ENCODE measurements around the gene IRF1.
"Not testable (repeated sequence)": the region's sequence is repeated elsewhere in the genome, so short reads cannot be mapped to it uniquely, and the experiment has no call there.

IRF1 gene

DNA sequence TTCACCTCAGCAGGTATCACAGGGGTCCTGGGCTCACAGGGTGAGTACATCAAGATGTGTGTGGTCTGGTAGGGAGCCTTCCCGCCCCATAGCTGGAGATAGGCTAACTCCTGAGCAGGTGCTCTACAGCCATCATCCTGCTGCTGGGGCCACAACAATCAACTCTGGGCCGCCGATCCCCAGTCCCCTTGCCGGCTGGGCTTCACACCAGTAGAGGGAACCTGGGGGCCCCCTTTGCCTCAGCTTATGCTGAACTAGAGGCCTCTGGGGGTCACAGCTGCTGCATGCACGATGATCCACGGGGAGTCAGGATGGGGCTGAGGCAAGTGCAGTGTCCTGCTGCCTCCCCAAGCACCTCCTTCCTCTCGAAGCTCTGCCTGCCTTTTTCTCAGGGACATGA, 46.5 kb downstream of the IRF1 start:
- Histone ChIP-seq H3K9me3 (ENCODE audit: control insufficient read depth in 2 of 2, low read length in 2 of 2) (no peaks in the 10 kb centered on the region), H3K4me1 (ENCODE audit: control insufficient read depth in 2 of 2, insufficient read depth in 2 of 2, low read length in 2 of 2) (peaks cover 19 to 22% of the 10 kb centered on the region in 2 donors), H3K27ac (ENCODE audit: low read depth in 2 of 2, low read length in 2 of 2) (no peak overlapping the region)

DNA sequence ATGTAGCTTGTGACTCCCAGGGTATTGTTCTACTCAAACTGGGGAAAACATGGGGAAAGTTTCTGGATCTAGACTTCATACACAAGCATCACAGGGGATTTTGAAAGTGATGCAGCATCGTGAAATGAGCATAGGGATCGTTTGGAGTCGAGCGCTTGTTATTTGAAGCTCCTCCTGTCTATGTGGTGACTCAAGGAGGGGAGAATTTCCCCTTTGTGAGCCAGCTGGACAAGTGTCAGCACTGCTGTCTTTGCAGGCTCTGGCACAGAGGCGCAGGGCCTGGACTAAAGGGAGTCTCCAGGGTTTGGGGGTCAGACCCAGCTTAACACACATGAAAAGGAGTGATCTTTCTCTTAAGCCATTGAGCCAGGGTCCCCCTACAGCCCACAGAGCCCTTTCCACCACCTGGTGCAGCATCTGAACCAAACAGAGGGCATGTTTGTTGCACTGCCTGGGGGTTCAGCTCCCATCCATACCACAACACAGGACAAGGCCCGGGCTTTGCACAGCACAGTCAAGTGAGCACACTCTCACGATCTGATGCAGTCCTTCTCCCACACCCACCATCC, 51.0 kb downstream of the IRF1 start:
- Histone ChIP-seq H3K9ac (ENCODE audit: low read depth in 1 of 2, low read length in 2 of 2) (peak overlapping the region in 1 of 2 donors; percentile 61), H3K36me3 (ENCODE audit: control insufficient read depth in 2 of 2, insufficient read depth in 2 of 2, low read length in 2 of 2) (peaks cover 0 to 6% of the 10 kb centered on the region in 2 donors), H3K27me3 (ENCODE audit: control insufficient read depth in 2 of 2, insufficient read depth in 2 of 2, low read length in 2 of 2) (no peaks in the 10 kb centered on the region), H3K27ac (ENCODE audit: low read depth in 2 of 2, low read length in 2 of 2) (peak overlapping the region; percentile 40 to 64), H3K9me3 (ENCODE audit: control insufficient read depth in 2 of 2, low read length in 2 of 2) (no peaks in the 10 kb centered on the region), H3K4me3 (ENCODE audit: low read length in 2 of 2) (no peak overlapping the region), H3K4me1 (ENCODE audit: control insufficient read depth in 2 of 2, insufficient read depth in 2 of 2, low read length in 2 of 2) (peaks cover 37 to 44% of the 10 kb centered on the region in 2 donors)

More for the DNA sequence above, 46.5 kb downstream of the IRF1 start:
- Histone ChIP-seq H3K4me3 (ENCODE audit: low read length in 2 of 2) (no peak overlapping the region), H3K9ac (ENCODE audit: low read depth in 1 of 2, low read length in 2 of 2) (no peak overlapping the region), H3K36me3 (ENCODE audit: control insufficient read depth in 2 of 2, insufficient read depth in 2 of 2, low read length in 2 of 2) (peaks cover 0 to 9% of the 10 kb centered on the region in 2 donors), H3K27me3 (ENCODE audit: control insufficient read depth in 2 of 2, insufficient read depth in 2 of 2, low read length in 2 of 2) (no peaks in the 10 kb centered on the region)

DNA sequence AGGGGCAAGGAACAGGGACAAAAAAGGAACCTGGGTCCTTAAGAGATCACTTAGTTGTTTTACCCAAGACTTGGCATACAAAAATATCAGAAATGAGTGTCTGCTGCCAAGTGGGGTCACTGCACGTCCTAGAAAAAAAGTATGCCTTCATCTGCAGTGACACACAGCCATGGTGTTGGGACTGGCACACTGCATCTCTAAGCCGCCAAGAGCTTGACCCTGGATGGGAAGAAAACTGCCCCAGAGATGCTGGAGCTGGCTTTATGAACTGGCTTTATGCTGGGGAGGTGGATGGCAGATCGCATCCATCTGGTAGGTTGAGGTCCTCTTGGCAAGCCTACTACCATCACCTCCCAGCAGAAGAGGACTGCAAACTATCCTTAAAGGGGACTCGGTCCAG, 51.7 kb downstream of the IRF1 start:
- Histone ChIP-seq H3K4me3 (ENCODE audit: low read length in 2 of 2) (no peak overlapping the region), H3K27me3 (ENCODE audit: control insufficient read depth in 2 of 2, insufficient read depth in 2 of 2, low read length in 2 of 2) (no peaks in the 10 kb centered on the region), H3K9ac (ENCODE audit: low read depth in 1 of 2, low read length in 2 of 2) (peak overlapping the region in 1 of 2 donors; percentile 61), H3K27ac (ENCODE audit: low read depth in 2 of 2, low read length in 2 of 2) (peak overlapping the region; percentile 33 to 64), H3K36me3 (ENCODE audit: control insufficient read depth in 2 of 2, insufficient read depth in 2 of 2, low read length in 2 of 2) (peaks cover 0 to 5% of the 10 kb centered on the region in 2 donors), H3K9me3 (ENCODE audit: control insufficient read depth in 2 of 2, low read length in 2 of 2) (no peaks in the 10 kb centered on the region), H3K4me1 (ENCODE audit: control insufficient read depth in 2 of 2, insufficient read depth in 2 of 2, low read length in 2 of 2) (peaks cover 44 to 51% of the 10 kb centered on the region in 2 donors)

DNA sequence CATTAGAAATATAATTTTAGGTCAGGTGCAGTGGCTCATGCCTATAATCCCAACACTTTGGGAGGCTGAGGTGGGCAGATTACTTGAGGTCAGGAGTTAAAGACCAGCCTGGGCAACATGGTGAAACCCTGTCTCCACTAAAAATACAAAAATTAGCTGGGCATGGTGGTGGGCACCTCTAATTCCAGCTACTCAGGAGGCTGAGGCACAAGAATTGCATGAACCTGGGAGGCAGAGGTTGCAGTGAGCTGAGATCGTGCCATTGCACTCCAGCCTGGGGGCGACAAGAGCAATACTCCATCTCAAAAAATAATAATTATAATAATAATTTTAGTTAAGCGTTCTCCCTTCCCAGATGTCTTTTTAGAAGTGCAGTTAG, 52.3 kb downstream of the IRF1 start:
- Histone ChIP-seq H3K27ac (ENCODE audit: low read depth in 2 of 2, low read length in 2 of 2) (peak overlapping the region; percentile 48 to 79), H3K4me1 (ENCODE audit: control insufficient read depth in 2 of 2, insufficient read depth in 2 of 2, low read length in 2 of 2) (peaks cover 45 to 55% of the 10 kb centered on the region in 2 donors), H3K9ac (ENCODE audit: low read depth in 1 of 2, low read length in 2 of 2) (peak overlapping the region in 1 of 2 donors; percentile 9)
- H3K9me3 ChIP-seq (ENCODE audit: control insufficient read depth in 2 of 2, low read length in 2 of 2); H3K27me3 ChIP-seq (ENCODE audit: control insufficient read depth in 2 of 2, insufficient read depth in 2 of 2, low read length in 2 of 2); H3K36me3 ChIP-seq (ENCODE audit: control insufficient read depth in 2 of 2, insufficient read depth in 2 of 2, low read length in 2 of 2); H3K4me3 ChIP-seq (ENCODE audit: low read length in 2 of 2): not testable (repeated sequence)

DNA sequence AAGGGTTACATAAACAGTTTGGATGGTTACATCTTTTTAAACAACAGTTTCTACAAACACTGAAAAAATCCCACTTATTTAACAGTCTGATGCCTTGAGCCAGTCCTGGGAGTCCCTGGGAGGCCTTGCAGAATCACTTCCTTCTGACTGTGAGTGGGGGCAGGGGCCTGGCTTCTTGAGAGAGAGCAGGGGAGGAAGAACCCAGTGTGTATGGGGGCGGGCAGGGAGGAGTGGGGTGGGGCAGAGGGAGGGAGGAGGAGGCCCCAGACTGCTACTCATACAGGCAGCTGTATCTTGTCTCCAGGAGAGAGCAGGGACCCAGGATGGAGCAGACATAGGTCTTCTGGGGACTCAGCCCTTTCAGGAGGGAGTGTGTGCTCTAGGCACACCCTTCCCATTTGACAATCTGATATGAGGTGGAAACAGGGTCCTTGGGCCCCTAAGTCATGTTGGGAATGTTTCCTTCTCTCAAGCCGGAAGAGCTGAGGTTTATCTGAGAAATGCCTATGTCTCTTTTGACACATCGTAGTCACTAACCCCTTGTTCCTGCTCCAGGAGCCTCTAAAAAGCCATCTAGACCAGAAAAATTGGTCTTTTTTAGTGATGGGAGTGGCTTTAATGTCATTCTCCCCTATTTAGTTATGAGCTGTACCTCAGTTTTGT, 52.8 kb downstream of the IRF1 start:
- no peaks in the 10 kb centered on the region for H3K27me3 ChIP-seq (ENCODE audit: control insufficient read depth in 2 of 2, insufficient read depth in 2 of 2, low read length in 2 of 2)
- peak overlapping the region; percentile 48 to 79 for H3K27ac ChIP-seq (ENCODE audit: low read depth in 2 of 2, low read length in 2 of 2)
- peaks cover 0 to 2% of the 10 kb centered on the region in 2 donors for H3K36me3 ChIP-seq (ENCODE audit: control insufficient read depth in 2 of 2, insufficient read depth in 2 of 2, low read length in 2 of 2)
- H3K9me3 ChIP-seq (ENCODE audit: control insufficient read depth in 2 of 2, low read length in 2 of 2): no peaks in the 10 kb centered on the region
- H3K4me3 ChIP-seq (ENCODE audit: low read length in 2 of 2): no peak overlapping the region
- peaks cover 49 to 53% of the 10 kb centered on the region in 2 donors for H3K4me1 ChIP-seq (ENCODE audit: control insufficient read depth in 2 of 2, insufficient read depth in 2 of 2, low read length in 2 of 2)
- H3K9ac ChIP-seq (ENCODE audit: low read depth in 1 of 2, low read length in 2 of 2): peak overlapping the region in 1 of 2 donors; percentile 9

DNA sequence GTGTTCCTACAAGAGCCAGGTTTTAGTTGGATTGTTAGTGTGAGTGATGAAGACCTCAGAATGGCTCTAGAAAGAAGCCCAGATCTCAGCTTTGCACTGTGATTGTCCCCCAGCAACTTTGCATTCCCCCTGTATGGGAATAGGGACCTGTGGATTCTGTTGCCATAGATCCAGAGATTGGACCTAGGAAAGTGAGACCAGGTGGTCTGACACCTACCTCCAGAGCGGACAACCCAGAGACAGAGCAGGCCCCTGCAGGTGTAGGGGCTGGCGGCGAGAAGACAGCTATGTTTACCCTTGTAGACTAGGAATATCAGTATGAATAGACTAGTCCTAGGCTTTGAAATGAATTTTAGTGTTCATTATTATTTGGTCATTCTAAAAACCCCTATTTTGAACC, 53.6 kb downstream of the IRF1 start:
- peaks cover 56 to 58% of the 10 kb centered on the region in 2 donors for H3K4me1 ChIP-seq (ENCODE audit: control insufficient read depth in 2 of 2, insufficient read depth in 2 of 2, low read length in 2 of 2)
- H3K27ac ChIP-seq (ENCODE audit: low read depth in 2 of 2, low read length in 2 of 2): peak overlapping the region; percentile 24 to 79
- peaks cover 0 to 2% of the 10 kb centered on the region in 2 donors for H3K36me3 ChIP-seq (ENCODE audit: control insufficient read depth in 2 of 2, insufficient read depth in 2 of 2, low read length in 2 of 2)
- no peak overlapping the region for H3K9ac ChIP-seq (ENCODE audit: low read depth in 1 of 2, low read length in 2 of 2)
- H3K9me3 ChIP-seq (ENCODE audit: control insufficient read depth in 2 of 2, low read length in 2 of 2): no peaks in the 10 kb centered on the region
- no peaks in the 10 kb centered on the region for H3K27me3 ChIP-seq (ENCODE audit: control insufficient read depth in 2 of 2, insufficient read depth in 2 of 2, low read length in 2 of 2)
- no peak overlapping the region for H3K4me3 ChIP-seq (ENCODE audit: low read length in 2 of 2)

DNA sequence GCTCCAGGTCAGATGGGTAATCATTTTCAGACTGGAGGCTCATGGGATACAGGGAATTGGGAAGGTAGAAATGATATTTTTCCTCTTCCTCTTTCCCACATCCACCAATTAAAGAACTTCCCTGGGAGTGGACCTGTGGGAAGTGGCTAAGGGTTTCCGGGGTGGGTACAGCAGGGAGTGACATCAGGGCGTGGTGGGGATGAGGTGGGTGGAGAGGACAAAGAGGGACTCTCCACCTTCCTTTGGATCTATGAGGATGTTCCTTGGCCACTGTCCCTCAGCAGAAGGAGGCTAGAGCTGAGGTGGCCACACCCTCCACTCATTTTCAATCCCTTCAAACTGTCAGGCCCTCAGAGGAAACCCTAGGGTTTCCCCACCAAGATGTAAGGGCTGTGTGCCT, 54.7 kb downstream of the IRF1 start:
- Histone ChIP-seq H3K4me3 (ENCODE audit: low read length in 2 of 2) (no peak overlapping the region), H3K4me1 (ENCODE audit: control insufficient read depth in 2 of 2, insufficient read depth in 2 of 2, low read length in 2 of 2) (peaks cover 61 to 63% of the 10 kb centered on the region in 2 donors), H3K27me3 (ENCODE audit: control insufficient read depth in 2 of 2, insufficient read depth in 2 of 2, low read length in 2 of 2) (no peaks in the 10 kb centered on the region), H3K9me3 (ENCODE audit: control insufficient read depth in 2 of 2, low read length in 2 of 2) (no peaks in the 10 kb centered on the region), H3K36me3 (ENCODE audit: control insufficient read depth in 2 of 2, insufficient read depth in 2 of 2, low read length in 2 of 2) (peaks cover 0 to 2% of the 10 kb centered on the region in 2 donors), H3K27ac (ENCODE audit: low read depth in 2 of 2, low read length in 2 of 2) (peak overlapping the region in 1 of 2 donors; percentile 73), H3K9ac (ENCODE audit: low read depth in 1 of 2, low read length in 2 of 2) (no peak overlapping the region)

DNA sequence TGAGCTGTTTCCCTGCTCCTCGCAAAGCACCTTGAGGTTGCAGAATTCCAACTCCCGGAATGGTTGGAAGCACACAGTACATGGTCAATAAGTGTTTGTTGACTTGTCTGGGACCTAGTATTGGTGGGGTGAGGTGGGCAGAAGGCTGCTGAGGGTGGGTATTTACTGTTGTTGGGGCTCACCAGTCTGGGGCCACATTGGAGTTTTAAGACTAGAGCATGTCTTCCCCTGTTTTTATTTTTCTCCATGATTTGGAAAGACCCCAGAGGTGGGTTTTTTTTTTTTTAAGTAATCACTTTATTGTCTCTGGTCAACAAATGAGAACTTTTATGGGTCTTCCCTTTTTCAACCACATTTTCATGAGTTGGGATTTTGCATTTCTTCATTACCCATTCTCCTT, 55.1 kb downstream of the IRF1 start:
- Histone ChIP-seq H3K4me1 (ENCODE audit: control insufficient read depth in 2 of 2, insufficient read depth in 2 of 2, low read length in 2 of 2) (peaks cover 64 to 67% of the 10 kb centered on the region in 2 donors), H3K27me3 (ENCODE audit: control insufficient read depth in 2 of 2, insufficient read depth in 2 of 2, low read length in 2 of 2) (no peaks in the 10 kb centered on the region), H3K9ac (ENCODE audit: low read depth in 1 of 2, low read length in 2 of 2) (peak overlapping the region in 1 of 2 donors; percentile 15), H3K9me3 (ENCODE audit: control insufficient read depth in 2 of 2, low read length in 2 of 2) (no peaks in the 10 kb centered on the region), H3K36me3 (ENCODE audit: control insufficient read depth in 2 of 2, insufficient read depth in 2 of 2, low read length in 2 of 2) (peaks cover 0 to 3% of the 10 kb centered on the region in 2 donors), H3K4me3 (ENCODE audit: low read length in 2 of 2) (no peak overlapping the region), H3K27ac (ENCODE audit: low read depth in 2 of 2, low read length in 2 of 2) (peak overlapping the region; percentile 54 to 73)

DNA sequence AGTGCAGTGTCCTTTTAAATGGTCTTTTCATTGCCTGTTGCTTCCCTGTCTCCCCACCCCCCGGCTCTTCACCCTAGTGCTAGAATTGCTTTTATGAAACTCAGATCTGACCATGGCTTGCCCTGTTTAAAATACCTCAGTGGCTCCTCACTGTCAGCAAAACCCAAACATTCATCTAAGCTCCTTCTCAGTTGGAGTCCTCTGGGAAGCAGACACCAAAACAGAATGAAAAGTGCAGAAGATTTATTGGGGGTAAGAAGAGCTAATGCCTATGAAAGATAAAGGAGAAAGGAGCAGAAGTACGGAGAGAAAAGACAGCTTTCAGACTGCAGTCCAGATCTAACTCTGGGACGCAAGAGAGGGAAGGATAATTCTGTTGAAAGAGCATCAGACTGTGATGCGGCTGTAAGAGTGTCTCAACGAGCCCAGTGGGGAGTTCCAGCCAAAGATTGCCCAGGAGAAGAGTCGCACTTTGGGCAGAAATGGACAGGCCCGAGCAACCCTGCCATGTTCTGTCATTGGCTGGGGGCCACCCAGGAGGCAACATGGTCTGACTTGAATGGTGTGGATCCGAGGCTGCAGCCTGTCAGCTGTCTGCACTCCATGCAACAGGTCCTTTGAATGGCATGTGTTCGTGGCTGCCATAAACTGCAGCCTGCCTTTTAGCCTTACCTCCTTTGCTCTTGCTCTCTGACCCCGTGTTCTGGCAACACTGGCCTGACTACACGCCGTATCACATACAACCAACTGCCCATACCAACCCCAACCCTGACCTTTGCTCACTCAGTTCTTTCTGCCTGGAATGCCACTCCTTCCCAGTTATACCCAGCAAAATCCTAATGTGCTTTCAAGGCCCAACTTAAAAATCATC, 55.9 kb downstream of the IRF1 start:
- Histone ChIP-seq H3K36me3 (ENCODE audit: control insufficient read depth in 2 of 2, insufficient read depth in 2 of 2, low read length in 2 of 2) (peaks cover 0 to 3% of the 10 kb centered on the region in 2 donors), H3K9me3 (ENCODE audit: control insufficient read depth in 2 of 2, low read length in 2 of 2) (no peaks in the 10 kb centered on the region), H3K9ac (ENCODE audit: low read depth in 1 of 2, low read length in 2 of 2) (peak overlapping the region in 1 of 2 donors; percentile 15), H3K27ac (ENCODE audit: low read depth in 2 of 2, low read length in 2 of 2) (peak overlapping the region; percentile 54 to 73), H3K4me3 (ENCODE audit: low read length in 2 of 2) (peak overlapping the region in 1 of 2 donors; percentile 14), H3K4me1 (ENCODE audit: control insufficient read depth in 2 of 2, insufficient read depth in 2 of 2, low read length in 2 of 2) (peaks cover 69 to 70% of the 10 kb centered on the region in 2 donors), H3K27me3 (ENCODE audit: control insufficient read depth in 2 of 2, insufficient read depth in 2 of 2, low read length in 2 of 2) (no peaks in the 10 kb centered on the region)

DNA sequence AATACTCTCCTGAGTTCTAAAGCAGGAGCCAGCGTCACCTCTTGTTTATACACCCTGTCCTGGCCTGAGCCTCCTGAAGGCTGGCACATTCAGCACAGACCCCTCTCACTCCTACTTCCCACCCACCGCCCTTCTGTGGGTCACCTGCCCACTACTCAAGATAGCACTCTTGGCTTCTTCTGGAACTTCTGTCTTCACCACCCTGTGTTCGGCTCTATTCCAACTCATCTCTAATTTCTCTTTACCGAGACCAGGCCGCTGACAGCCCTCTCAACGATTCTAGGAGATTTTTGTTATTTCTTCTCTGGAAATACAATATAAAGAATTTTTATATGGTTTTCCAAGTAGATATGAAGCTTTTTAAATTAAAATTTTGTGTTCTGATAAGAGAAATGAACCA, 57.4 kb downstream of the IRF1 start:
- peak overlapping the region in 1 of 2 donors; percentile 17 for H3K27ac ChIP-seq (ENCODE audit: low read depth in 2 of 2, low read length in 2 of 2)

More for the DNA sequence above, 57.4 kb downstream of the IRF1 start:
- H3K4me1 ChIP-seq (ENCODE audit: control insufficient read depth in 2 of 2, insufficient read depth in 2 of 2, low read length in 2 of 2): peaks cover 75 to 76% of the 10 kb centered on the region in 2 donors
- H3K4me3 ChIP-seq (ENCODE audit: low read length in 2 of 2): no peak overlapping the region
- no peaks in the 10 kb centered on the region for H3K9me3 ChIP-seq (ENCODE audit: control insufficient read depth in 2 of 2, low read length in 2 of 2)
- H3K27me3 ChIP-seq (ENCODE audit: control insufficient read depth in 2 of 2, insufficient read depth in 2 of 2, low read length in 2 of 2): no peaks in the 10 kb centered on the region
- H3K9ac ChIP-seq (ENCODE audit: low read depth in 1 of 2, low read length in 2 of 2): no peak overlapping the region
- H3K36me3 ChIP-seq (ENCODE audit: control insufficient read depth in 2 of 2, insufficient read depth in 2 of 2, low read length in 2 of 2): peaks cover 0 to 3% of the 10 kb centered on the region in 2 donors

Data from mucosa of rectum (tissue), 2 donors.